Activated CD8-positive, alpha-beta memory T cell treated with anti-CD3 and anti-CD28 coated beads, Interleukin-2, amount 10 ng/mL, durations not matched to agents 7 days and 5 days (primary cell): Measurements from ENCODE around the gene KIF26B. TPM values are rescaled to one million over a fixed set of nuclear protein-coding genes. Genes with fewer than 3 reads are reported as not detected.
"Not testable (repeated sequence)": the region's sequence is repeated elsewhere in the genome, so short reads cannot be mapped to it uniquely, and the experiment has no call there.

ENCODE experiments used
- ATAC-seq: fragments of 150-1000 bp; cut with Tn5 transposase; one replicate; pipeline ENCODE4 v1.10.0; 2021; ENCODE audit warnings: moderate library complexity
- CTCF ChIA-PET: fragments of 350-600 bp; sonication (Branson Sonifier 250); formaldehyde crosslinking; loops from one replicate; lab custom pipeline; 2021; ENCODE audit warnings: antibody characterized with exemption; lab: Charles Lee
- DNase-seq: peaks from one replicate; pipeline ENCODE4 v3.0.0-alpha.2; 2020
- H3K27ac Mint-ChIP-seq: one replicate; pipeline ENCODE4 v1.8.0; 2021; ENCODE audit warnings: mild to moderate bottlenecking, mixed read lengths
- H3K27me3 Mint-ChIP-seq: one replicate; pipeline ENCODE4 v1.8.0; 2021; ENCODE audit warnings: mixed read lengths
- H3K36me3 Mint-ChIP-seq: one replicate; pipeline ENCODE4 v1.8.0; 2021; ENCODE audit warnings: mild to moderate bottlenecking, mixed read lengths
- H3K4me1 Mint-ChIP-seq: one replicate; pipeline ENCODE4 v1.8.0; 2021; ENCODE audit warnings: mixed read lengths
- H3K4me3 Mint-ChIP-seq: one replicate; pipeline ENCODE4 v1.8.0; 2021; ENCODE audit warnings: mild to moderate bottlenecking, moderate library complexity, mixed read lengths
- H3K9me3 Mint-ChIP-seq: one replicate; pipeline ENCODE4 v1.8.0; 2022; ENCODE audit warnings: low read depth, mixed read lengths
- total RNA-seq, 2 experiments: library from RNA; stranded (reverse); gene quantifications; one replicate each; pipeline ENCODE4 v1.2.3, GENCODE V29; 2021

The KIF26B gene
- total RNA-seq, 2 experiments from 2014 or later, result 0.28 TPM; not detected in 1

- Mint-ChIP-seq H3K27ac (no peak overlapping the region), H3K4me1 (no peaks in the 10 kb centered on the region), H3K36me3 (no peaks in the 10 kb centered on the region), H3K4me3 (no peak overlapping the region), H3K9me3 (no peaks in the 10 kb centered on the region), H3K27me3 (peaks cover 4% of the 10 kb centered on the region)
- ATAC-seq (no peak), DNase-seq (no peak)
- CTCF ChIA-PET, result no interaction called here
Observed at GRCh38 chr1:245124241-245124640, 30.5 kb upstream of the KIF26B start.

DNA sequence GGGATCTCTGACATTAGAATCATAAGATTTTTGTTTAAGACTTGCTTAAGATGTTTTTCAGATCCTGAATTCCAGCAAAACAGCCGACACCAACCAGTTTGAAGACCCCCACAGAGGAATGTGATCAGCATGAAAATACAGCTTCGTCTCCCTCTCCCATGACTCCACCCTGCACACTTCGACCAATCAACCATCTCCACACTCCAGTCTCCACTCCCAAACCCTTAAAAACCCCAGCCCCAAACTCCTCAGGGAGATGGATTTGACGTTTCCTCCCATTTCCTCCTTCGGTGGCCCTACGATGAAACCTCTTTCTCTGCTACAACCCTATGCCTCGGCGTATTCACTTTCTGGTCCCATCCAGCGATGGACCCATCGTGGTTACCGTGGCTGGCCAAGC, 30.1 kb upstream of the KIF26B start:
- DNase-seq (no peak), ATAC-seq (no peak)
- no peaks in the 10 kb centered on the region for H3K4me1 Mint-ChIP-seq
- no peak overlapping the region for H3K27ac Mint-ChIP-seq
- peaks cover 4% of the 10 kb centered on the region for H3K27me3 Mint-ChIP-seq
- CTCF ChIA-PET, result no interaction called here
- H3K9me3 Mint-ChIP-seq, result no peaks in the 10 kb centered on the region
- H3K36me3 Mint-ChIP-seq, result no peaks in the 10 kb centered on the region
- H3K4me3 Mint-ChIP-seq, result no peak overlapping the region

GRCh38 chr1:245126530-245126929, 28.3 kb upstream of the KIF26B start:
- DNase-seq (no peak), ATAC-seq (no peak)
- H3K27me3 Mint-ChIP-seq, result peaks cover 9% of the 10 kb centered on the region
- CTCF ChIA-PET, result interaction anchor here (1.0 kb wide), 1 partner anchor 24 kb away, joined by 3 read pairs; no protein-coding TSS in a partner anchor
- no peak overlapping the region for H3K27ac Mint-ChIP-seq
- H3K9me3 Mint-ChIP-seq, result no peaks in the 10 kb centered on the region
- no peaks in the 10 kb centered on the region for H3K4me1 Mint-ChIP-seq
- H3K4me3 Mint-ChIP-seq, result no peak overlapping the region
- H3K36me3 Mint-ChIP-seq, result no peaks in the 10 kb centered on the region

DNA sequence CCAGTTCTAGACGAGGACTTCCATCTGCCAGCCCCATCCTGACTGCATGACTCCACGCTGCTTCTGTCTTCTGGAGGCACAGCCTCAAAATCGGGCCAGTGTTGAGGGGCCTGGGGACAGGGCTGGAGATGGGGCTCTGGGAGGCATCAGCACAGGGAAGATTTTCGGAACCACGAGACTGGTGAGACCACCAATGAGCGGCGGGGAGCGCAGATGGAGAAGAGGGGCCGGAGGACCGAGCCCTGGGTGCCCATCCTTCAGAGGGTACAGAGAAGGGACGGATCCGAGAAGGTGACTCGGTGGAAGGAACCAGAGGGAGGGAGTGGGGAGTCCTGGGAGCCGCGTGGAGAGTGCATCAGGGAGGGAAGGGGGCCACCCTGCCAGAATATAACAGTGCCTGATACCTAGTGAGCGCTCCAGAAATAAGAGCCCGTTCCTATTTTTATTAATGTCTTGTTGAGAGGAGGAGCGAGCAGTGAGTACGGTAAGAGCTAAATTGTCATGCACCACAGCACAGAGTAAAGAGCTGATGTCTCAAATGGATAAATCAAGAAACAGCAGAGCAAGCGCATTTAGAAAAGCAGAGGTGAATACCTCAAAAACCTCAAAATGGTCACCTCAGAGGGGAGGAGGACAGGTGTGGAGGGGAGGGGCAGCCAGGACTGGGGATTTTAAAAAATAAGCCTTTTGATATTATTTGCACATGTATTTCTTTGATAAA, 26.2 kb upstream of the KIF26B start:
- Mint-ChIP-seq H3K27me3 (peaks cover 9% of the 10 kb centered on the region), H3K4me3 (no peak overlapping the region)

GRCh38 chr1:245129319-245130240, 25.2 kb upstream of the KIF26B start:
- peaks cover 9% of the 10 kb centered on the region for H3K27me3 Mint-ChIP-seq
- H3K4me1 Mint-ChIP-seq, result no peaks in the 10 kb centered on the region
- no peaks in the 10 kb centered on the region for H3K36me3 Mint-ChIP-seq
- H3K9me3 Mint-ChIP-seq, result no peaks in the 10 kb centered on the region
- ATAC-seq, result no peak
- DNase-seq, result no peak
- H3K4me3 Mint-ChIP-seq, result no peak overlapping the region
- CTCF ChIA-PET, result no interaction called here
- no peak overlapping the region for H3K27ac Mint-ChIP-seq

More for the DNA sequence above, 26.2 kb upstream of the KIF26B start:
- ATAC-seq (no peak), DNase-seq (no peak)
- H3K36me3 Mint-ChIP-seq, result no peaks in the 10 kb centered on the region
- H3K4me1 Mint-ChIP-seq, result no peaks in the 10 kb centered on the region
- H3K9me3 Mint-ChIP-seq, result no peaks in the 10 kb centered on the region
- CTCF ChIA-PET, result no interaction called here
- no peak overlapping the region for H3K27ac Mint-ChIP-seq

DNA sequence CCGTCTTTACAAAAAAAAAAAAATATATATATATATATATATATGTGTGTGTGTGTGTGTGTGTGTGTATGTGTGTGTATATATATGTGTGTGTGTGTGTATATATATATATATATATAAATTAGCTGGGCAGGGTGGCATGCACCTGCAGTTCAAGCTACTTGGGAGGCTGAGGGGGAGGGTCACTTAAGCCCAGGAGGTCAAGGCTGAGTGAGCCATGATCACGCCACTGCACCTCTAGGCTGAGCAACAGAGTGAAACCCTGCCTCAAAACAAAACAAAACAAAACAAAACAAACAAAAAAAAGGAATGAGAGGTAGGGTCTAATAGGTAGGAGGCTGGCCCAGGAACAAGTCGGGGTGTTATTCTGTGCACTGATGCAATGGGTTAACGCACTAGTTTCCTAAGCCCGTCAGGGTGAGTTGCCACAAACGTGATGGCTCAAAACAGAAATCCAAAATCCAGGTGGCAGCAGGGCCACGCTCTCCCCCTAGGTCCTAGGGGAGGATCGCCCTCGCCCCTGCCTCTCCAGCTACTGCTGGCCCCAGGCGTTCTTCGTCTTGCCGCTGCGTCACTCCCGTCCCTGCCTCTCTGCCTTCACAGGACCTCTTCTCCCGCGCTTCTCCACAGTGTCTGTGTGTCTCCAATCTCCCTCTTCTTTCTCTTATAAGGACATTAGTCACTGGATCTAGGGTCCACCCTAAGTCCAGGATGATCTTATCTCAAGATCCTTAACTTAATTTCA, 24.3 kb upstream of the KIF26B start:
- H3K36me3 Mint-ChIP-seq, DNase-seq, H3K27me3 Mint-ChIP-seq, H3K9me3 Mint-ChIP-seq, H3K4me1 Mint-ChIP-seq, H3K27ac Mint-ChIP-seq, CTCF ChIA-PET, ATAC-seq, H3K4me3 Mint-ChIP-seq: not testable (repeated sequence)

DNA sequence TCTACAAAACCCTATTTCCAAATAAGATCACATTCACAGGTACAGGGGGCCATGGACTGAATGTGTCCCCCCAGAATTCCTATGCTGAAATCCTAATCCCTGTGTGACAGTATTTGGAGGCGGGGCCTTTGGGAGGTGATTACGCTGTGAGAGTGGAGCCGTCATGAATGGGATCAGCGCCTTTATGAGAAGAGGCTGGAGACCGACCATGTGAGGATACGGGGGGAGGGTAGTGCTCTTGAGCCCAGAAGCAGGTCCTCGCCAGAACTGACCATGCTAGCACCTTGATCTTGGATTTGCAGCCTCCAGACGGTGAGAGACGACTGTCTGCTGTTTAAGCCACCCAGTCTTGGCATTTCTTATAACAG, 23.8 kb upstream of the KIF26B start:
- no peaks in the 10 kb centered on the region for H3K4me1 Mint-ChIP-seq
- H3K9me3 Mint-ChIP-seq, result no peaks in the 10 kb centered on the region
- H3K4me3 Mint-ChIP-seq, result no peak overlapping the region
- H3K27me3 Mint-ChIP-seq, result peaks cover 9% of the 10 kb centered on the region
- no peak for ATAC-seq
- CTCF ChIA-PET, result no interaction called here
- DNase-seq, result no peak
- H3K36me3 Mint-ChIP-seq, result no peaks in the 10 kb centered on the region
- H3K27ac Mint-ChIP-seq, result no peak overlapping the region

DNA sequence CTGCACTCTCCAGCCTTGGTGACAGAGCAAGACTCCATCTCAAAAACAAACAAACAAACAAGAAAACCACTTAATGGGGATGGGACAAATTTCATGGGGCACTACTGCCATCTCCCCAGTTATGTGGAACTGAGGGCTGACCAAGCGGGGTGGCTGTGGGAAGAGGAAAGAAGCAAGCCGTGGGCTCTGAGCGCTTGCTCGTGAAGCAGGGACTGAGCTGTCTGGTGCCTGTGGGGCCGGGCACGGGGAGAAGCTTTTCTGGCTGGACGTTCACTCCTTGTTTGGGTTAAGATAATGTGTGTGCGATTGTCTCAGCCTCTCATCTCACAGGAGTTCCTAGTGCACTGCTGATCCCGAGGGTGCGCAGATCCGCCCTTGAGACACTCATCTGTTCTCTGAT, 22.0 kb upstream of the KIF26B start:
- ATAC-seq (no peak), DNase-seq (no peak)
- Mint-ChIP-seq H3K4me3 (no peak overlapping the region), H3K27ac (no peak overlapping the region), H3K27me3 (peaks cover 12% of the 10 kb centered on the region), H3K36me3 (no peaks in the 10 kb centered on the region), H3K9me3 (no peaks in the 10 kb centered on the region), H3K4me1 (no peaks in the 10 kb centered on the region)
- CTCF ChIA-PET, result no interaction called here

GRCh38 chr1:245133995-245134715, 20.6 kb upstream of the KIF26B start:
- no peaks in the 10 kb centered on the region for H3K36me3 Mint-ChIP-seq
- DNase-seq (no peak), ATAC-seq (no peak)
- no peak overlapping the region for H3K4me3 Mint-ChIP-seq
- H3K27me3 Mint-ChIP-seq, result peaks cover 10% of the 10 kb centered on the region
- CTCF ChIA-PET, result interaction anchor here (0.6 kb wide), 1 partner anchor 253 kb away, joined by 3 read pairs; no protein-coding TSS in a partner anchor
- H3K4me1 Mint-ChIP-seq, result no peaks in the 10 kb centered on the region
- H3K9me3 Mint-ChIP-seq, result no peaks in the 10 kb centered on the region
- H3K27ac Mint-ChIP-seq, result no peak overlapping the region

GRCh38 chr1:245142171-245142798, 12.5 kb upstream of the KIF26B start:
- CTCF ChIA-PET, result interaction anchor here (1.7 kb wide), 1 partner anchor 10 kb away, joined by 5 read pairs; no protein-coding TSS in a partner anchor
- H3K36me3 Mint-ChIP-seq, result no peaks in the 10 kb centered on the region
- no peak overlapping the region for H3K4me3 Mint-ChIP-seq
- no peaks in the 10 kb centered on the region for H3K4me1 Mint-ChIP-seq
- H3K27me3 Mint-ChIP-seq, result peaks cover 11% of the 10 kb centered on the region
- no peak overlapping the region for H3K27ac Mint-ChIP-seq
- no peaks in the 10 kb centered on the region for H3K9me3 Mint-ChIP-seq
- DNase-seq (no peak), ATAC-seq (no peak)

GRCh38 chr1:245142976-245143375, 11.8 kb upstream of the KIF26B start:
- Mint-ChIP-seq H3K9me3 (no peaks in the 10 kb centered on the region), H3K27me3 (peaks cover 11% of the 10 kb centered on the region), H3K27ac (no peak overlapping the region), H3K4me3 (no peak overlapping the region), H3K4me1 (no peaks in the 10 kb centered on the region), H3K36me3 (no peaks in the 10 kb centered on the region)
- DNase-seq, result no peak
- CTCF ChIA-PET, result no interaction called here
- no peak for ATAC-seq

GRCh38 chr1:245143849-245144248, 10.9 kb upstream of the KIF26B start:
- Mint-ChIP-seq H3K4me1 (no peaks in the 10 kb centered on the region), H3K27me3 (peaks cover 13% of the 10 kb centered on the region), H3K9me3 (no peaks in the 10 kb centered on the region), H3K36me3 (no peaks in the 10 kb centered on the region), H3K27ac (no peak overlapping the region), H3K4me3 (no peak overlapping the region)
- DNase-seq (no peak), ATAC-seq (no peak)
- CTCF ChIA-PET, result no interaction called here
